ENCODE results near the gene HLA-E.

Gene HLA-E

GRCh38 chr6:30493643-30494250 is 4.4 kb downstream of the HLA-E start:
- TF ChIP-seq GATA2 (IDR thresholded peaks at IDR 0.05; ENCODE audit: low read depth, low read length) (no peak), GATA3 (IDR thresholded peaks at IDR 0.05; ENCODE audit: low read depth, low read length) (no peak)

GRCh38 chr6:30494291-30494861 is 5.1 kb downstream of the HLA-E start:
- TF ChIP-seq GATA2 (IDR thresholded peaks at IDR 0.05; ENCODE audit: low read depth, low read length), result no peak
- no peak for TF ChIP-seq GATA3 (IDR thresholded peaks at IDR 0.05; ENCODE audit: low read depth, low read length)

- TF ChIP-seq GATA3 (IDR thresholded peaks at IDR 0.05; ENCODE audit: low read depth, low read length), result no peak
- TF ChIP-seq GATA2 (IDR thresholded peaks at IDR 0.05; ENCODE audit: low read depth, low read length), result no peak
These were observed 6.7 kb downstream of the HLA-E start for GRCh38 chr6:30495993-30496392.

GRCh38 chr6:30497714-30498113 is 8.4 kb downstream of the HLA-E start:
- TF ChIP-seq GATA2 (IDR thresholded peaks at IDR 0.05; ENCODE audit: low read depth, low read length), result no peak
- no peak for TF ChIP-seq GATA3 (IDR thresholded peaks at IDR 0.05; ENCODE audit: low read depth, low read length)

- no peak for TF ChIP-seq GATA3 (IDR thresholded peaks at IDR 0.05; ENCODE audit: low read depth, low read length)
These were observed 11.4 kb downstream of the HLA-E start for GRCh38 chr6:30500421-30501355.

- TF ChIP-seq GATA3 (IDR thresholded peaks at IDR 0.05; ENCODE audit: low read depth, low read length) (no peak), GATA2 (IDR thresholded peaks at IDR 0.05; ENCODE audit: low read depth, low read length) (no peak)
These were observed 18.8 kb downstream of the HLA-E start for GRCh38 chr6:30507849-30508827.

- TF ChIP-seq GATA3 (IDR thresholded peaks at IDR 0.05; ENCODE audit: low read depth, low read length) (no peak), GATA2 (IDR thresholded peaks at IDR 0.05; ENCODE audit: low read depth, low read length) (no peak)
These were observed 19.8 kb downstream of the HLA-E start for GRCh38 chr6:30508890-30509736.

GRCh38 chr6:30510419-30511168 is 21.3 kb downstream of the HLA-E start:
- no peak for TF ChIP-seq GATA2 (IDR thresholded peaks at IDR 0.05; ENCODE audit: low read depth, low read length)
- no peak for TF ChIP-seq GATA3 (IDR thresholded peaks at IDR 0.05; ENCODE audit: low read depth, low read length)

- TF ChIP-seq GATA3 (IDR thresholded peaks at IDR 0.05; ENCODE audit: low read depth, low read length) (no peak), GATA2 (IDR thresholded peaks at IDR 0.05; ENCODE audit: low read depth, low read length) (no peak)
These were observed 21.8 kb downstream of the HLA-E start for GRCh38 chr6:30511169-30511546.

- TF ChIP-seq GATA2 (IDR thresholded peaks at IDR 0.05; ENCODE audit: low read depth, low read length) (no peak), GATA3 (IDR thresholded peaks at IDR 0.05; ENCODE audit: low read depth, low read length) (no peak)
These were observed 24.1 kb downstream of the HLA-E start for GRCh38 chr6:30513451-30513850.

- TF ChIP-seq GATA3 (IDR thresholded peaks at IDR 0.05; ENCODE audit: low read depth, low read length) (no peak), GATA2 (IDR thresholded peaks at IDR 0.05; ENCODE audit: low read depth, low read length) (no peak)
These were observed 25.8 kb downstream of the HLA-E start for GRCh38 chr6:30515106-30515505.

Measured in SH-SY5Y (cell line).